ENCODE data around the gene HPSE. TPM values are rescaled to one million over a fixed set of nuclear protein-coding genes. Genes with fewer than 3 reads are reported as not detected.

The HPSE gene
- total and polyA plus RNA-seq, 4 donors: 1.9 to 8.3 (median 5.5) TPM

DNA sequence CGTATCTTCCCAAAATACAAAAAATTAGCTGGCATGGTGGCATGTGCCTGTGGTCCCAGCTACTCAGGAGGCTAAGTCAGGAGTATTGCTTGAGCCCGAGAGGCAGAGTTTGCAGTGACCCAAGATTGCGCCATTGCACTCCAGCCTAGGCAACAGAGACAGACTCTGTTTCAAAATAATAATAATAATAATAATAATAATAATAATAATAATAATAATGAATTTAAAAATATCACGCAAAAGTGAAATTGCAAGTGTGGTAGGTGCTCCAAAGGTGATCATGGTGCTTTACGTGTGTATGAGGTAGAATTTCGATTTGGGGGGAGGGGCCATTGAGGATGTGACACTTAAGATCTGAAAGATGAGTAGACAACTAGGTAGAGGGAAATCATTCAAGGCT, 4.9 kb upstream of the HPSE start:
- ATAC-seq (ENCODE audit: insufficient read depth, low FRiP score): no peak
- WGBS, 2 donors: 93 to 97% methylated on average over 6 of the region's 6 CpGs
- no peak overlapping the region for H3K4me3 ChIP-seq
- H3K27me3 ChIP-seq (ENCODE audit: control insufficient read depth in 3 of 3, insufficient read depth in 3 of 3, low read length in 2 of 3): peaks cover 0 to 5% (median 2%) of the 10 kb centered on the region in 3 donors
- H3K9me3 ChIP-seq (ENCODE audit: control insufficient read depth in 4 of 4, insufficient read depth in 3 of 4, low read length in 3 of 4): peaks cover 0 to 4% (median 1%) of the 10 kb centered on the region in 4 donors
- TF ChIP-seq CTCF (IDR thresholded peaks at IDR 0.05; ENCODE audit: control extremely low read depth, extremely low read depth): no peak
- no peaks in the 10 kb centered on the region for H3K36me3 ChIP-seq (ENCODE audit: control insufficient read depth in 4 of 4, insufficient read depth in 4 of 4, low read length in 4 of 4)
- DNase-seq: no peak
- no peak overlapping the region for H3K9ac ChIP-seq (ENCODE audit: insufficient read depth in 1 of 2, low read length in 2 of 2)
- H3K27ac ChIP-seq (ENCODE audit: low read depth in 1 of 2, low read length in 1 of 2): no peak overlapping the region
- peaks cover 0 to 4% (median under 1%) of the 10 kb centered on the region in 5 donors for H3K4me1 ChIP-seq (ENCODE audit: control insufficient read depth in 5 of 5, insufficient read depth in 5 of 5, low read length in 5 of 5)

- ATAC-seq (ENCODE audit: insufficient read depth, low FRiP score) (no peak), DNase-seq (no peak)
- Histone ChIP-seq H3K36me3 (ENCODE audit: control insufficient read depth in 4 of 4, insufficient read depth in 4 of 4, low read length in 4 of 4) (no peaks in the 10 kb centered on the region), H3K9me3 (ENCODE audit: control insufficient read depth in 4 of 4, insufficient read depth in 3 of 4, low read length in 3 of 4) (peaks cover 0 to 5% (median 2%) of the 10 kb centered on the region in 4 donors), H3K27ac (ENCODE audit: low read depth in 1 of 2, low read length in 1 of 2) (no peak overlapping the region), H3K27me3 (ENCODE audit: control insufficient read depth in 3 of 3, insufficient read depth in 3 of 3, low read length in 2 of 3) (peaks cover 0 to 20% (median 6%) of the 10 kb centered on the region in 3 donors), H3K4me1 (ENCODE audit: control insufficient read depth in 5 of 5, insufficient read depth in 5 of 5, low read length in 5 of 5) (peaks cover 0 to 8% (median 3%) of the 10 kb centered on the region in 5 donors), H3K9ac (ENCODE audit: insufficient read depth in 1 of 2, low read length in 2 of 2) (no peak overlapping the region), H3K4me3 (no peak overlapping the region)
- no peak for TF ChIP-seq CTCF (IDR thresholded peaks at IDR 0.05; ENCODE audit: control extremely low read depth, extremely low read depth)
- WGBS, 2 donors: 14 to 37% methylated on average over 6 of the region's 6 CpGs
Measured at GRCh38 chr4:83335701-83336100, 1.1 kb upstream of the HPSE start.

DNA sequence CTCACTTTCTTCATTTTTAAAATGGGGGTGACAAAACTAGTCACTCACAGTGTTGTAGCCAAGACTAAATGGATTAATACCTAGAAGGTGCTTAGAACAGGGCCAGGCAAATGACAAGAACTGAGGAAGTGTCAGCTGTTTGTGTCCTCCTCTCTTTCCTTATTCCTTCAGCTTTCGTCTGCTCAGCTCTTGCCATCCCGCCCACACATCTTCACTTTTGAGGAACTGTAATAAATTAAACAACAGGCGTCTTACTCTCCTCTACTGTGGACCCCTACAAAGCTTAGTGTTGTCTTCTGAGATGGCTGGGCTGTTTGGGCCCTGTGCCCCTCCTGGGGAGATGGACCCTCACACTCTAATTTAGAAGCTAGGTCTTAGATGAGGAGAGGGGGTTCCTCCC, 2.7 kb downstream of the HPSE start:
- Histone ChIP-seq H3K9ac (ENCODE audit: insufficient read depth in 1 of 2, low read length in 2 of 2) (no peak overlapping the region), H3K27me3 (ENCODE audit: control insufficient read depth in 3 of 3, insufficient read depth in 3 of 3, low read length in 2 of 3) (peaks cover 0 to 22% (median 6%) of the 10 kb centered on the region in 3 donors), H3K4me1 (ENCODE audit: control insufficient read depth in 5 of 5, insufficient read depth in 5 of 5, low read length in 5 of 5) (peaks cover 0 to 8% (median 3%) of the 10 kb centered on the region in 5 donors), H3K27ac (ENCODE audit: low read depth in 1 of 2, low read length in 1 of 2) (no peak overlapping the region), H3K9me3 (ENCODE audit: control insufficient read depth in 4 of 4, insufficient read depth in 3 of 4, low read length in 3 of 4) (peaks cover 0 to 3% (median 0%) of the 10 kb centered on the region in 4 donors), H3K4me3 (no peak overlapping the region), H3K36me3 (ENCODE audit: control insufficient read depth in 4 of 4, insufficient read depth in 4 of 4, low read length in 4 of 4) (no peaks in the 10 kb centered on the region)
- no peak for ATAC-seq (ENCODE audit: insufficient read depth, low FRiP score)
- 44 to 67% methylated on average over 3 of the region's 3 CpGs for WGBS, 2 donors
- DNase-seq: no peak
- no peak for TF ChIP-seq CTCF (IDR thresholded peaks at IDR 0.05; ENCODE audit: control extremely low read depth, extremely low read depth)

All from lung (tissue), 12 donors.